HL-60 (cell line): ENCODE results near the gene COL23A1.

Experiments used
- DNase-seq, 2 experiments: peaks; one replicate each; pipeline ENCODE4 v3.0.0-alpha.2; 2010 to 2020; ENCODE audit warnings: low read depth in 1 of 2, low spot score in 1 of 2
- H3K27ac ChIP-seq: fragments of 250-450 bp; sonication (Bioruptor Pico); replicated peaks from 2 replicates; pipeline ENCODE4 v1.5.1; 2020; ENCODE audit warnings: mild to moderate bottlenecking, moderate library complexity
- H3K27me3 ChIP-seq: fragments of 250-450 bp; sonication (Bioruptor Pico); 2 replicates; pipeline ENCODE4 v1.5.1; 2021; ENCODE audit warnings: mild to moderate bottlenecking, moderate library complexity; ENCODE audit not compliant: insufficient read depth, poor library complexity, severe bottlenecking
- H3K4me3 ChIP-seq: replicated peaks from 2 replicates; pipeline ENCODE4 v1.5.1; 2011; ENCODE audit warnings: mild to moderate bottlenecking, control low read depth, low read length; ENCODE audit not compliant: insufficient read depth
- GABPA ChIP-seq: IDR thresholded peaks from 2 replicates; pipeline ENCODE4 v1.6.1; 2012; ENCODE audit warnings: low read depth
- POLR2AphosphoS5 ChIP-seq: IDR thresholded peaks from 2 replicates; pipeline ENCODE4 v1.6.1; 2012; ENCODE audit warnings: low read depth
- REST ChIP-seq: IDR thresholded peaks from 2 replicates; pipeline ENCODE4 v1.6.1; 2012; ENCODE audit warnings: low read depth; ENCODE audit not compliant: insufficient replicate concordance
- SPI1 ChIP-seq: IDR thresholded peaks from 2 replicates; pipeline ENCODE4 v1.6.1; 2012; ENCODE audit warnings: low read depth, mild to moderate bottlenecking, borderline replicate concordance
- TF ChIP-seq, protein P1 (sequence below): IDR thresholded peaks from one replicate; pipeline ENCODE4 v1.5.1; 2011; ENCODE audit warnings: low read length, control low read depth, inconsistent platforms; ENCODE audit not compliant: insufficient read depth

The COL23A1 gene

DNA sequence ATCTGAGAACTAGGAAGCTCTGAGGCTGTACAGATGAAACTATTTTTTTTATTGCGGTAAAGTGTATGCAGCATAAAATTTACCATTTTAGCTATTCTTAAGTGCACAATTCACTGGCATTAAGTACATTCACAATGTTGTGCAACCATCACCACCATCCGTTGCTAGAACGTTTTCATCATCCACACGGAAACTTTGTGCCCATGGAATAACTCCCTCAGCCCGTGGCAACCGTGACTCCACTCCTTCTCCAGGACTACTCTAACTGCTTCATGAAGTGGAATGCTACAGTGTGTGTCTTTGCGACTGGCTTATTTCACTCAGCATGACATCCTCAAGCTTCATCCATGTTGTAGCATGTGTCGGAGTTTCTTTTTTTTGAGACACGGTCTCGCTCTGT, 57.1 kb downstream of the COL23A1 start:
- DNase-seq = peak; percentile 84 to 87
- peak overlapping the region; percentile 91 for H3K27ac ChIP-seq
- no peak overlapping the region for H3K4me3 ChIP-seq
- no peaks in the 10 kb centered on the region for H3K27me3 ChIP-seq
- TF ChIP-seq REST (no peak), POLR2AphosphoS5 (peak; percentile 73; the same call in 1 of the 2 replicates)

GRCh38 chr5:178532666-178533065, 57.5 kb downstream of the COL23A1 start:
- Histone ChIP-seq H3K4me3 (no peak overlapping the region), H3K27me3 (no peaks in the 10 kb centered on the region), H3K27ac (peak overlapping the region; percentile 91)
- peak; percentile 89 to 92 for DNase-seq
- TF ChIP-seq GABPA (no peak), SPI1 (no peak)

GRCh38 chr5:178532236-178532635, 58.0 kb downstream of the COL23A1 start:
- Histone ChIP-seq H3K27ac (peak overlapping the region; percentile 91), H3K4me3 (no peak overlapping the region), H3K27me3 (no peaks in the 10 kb centered on the region)
- TF ChIP-seq GABPA (no peak), POLR2AphosphoS5 (no peak), REST (no peak), SPI1 (no peak)
- TF ChIP-seq, protein P1, sequence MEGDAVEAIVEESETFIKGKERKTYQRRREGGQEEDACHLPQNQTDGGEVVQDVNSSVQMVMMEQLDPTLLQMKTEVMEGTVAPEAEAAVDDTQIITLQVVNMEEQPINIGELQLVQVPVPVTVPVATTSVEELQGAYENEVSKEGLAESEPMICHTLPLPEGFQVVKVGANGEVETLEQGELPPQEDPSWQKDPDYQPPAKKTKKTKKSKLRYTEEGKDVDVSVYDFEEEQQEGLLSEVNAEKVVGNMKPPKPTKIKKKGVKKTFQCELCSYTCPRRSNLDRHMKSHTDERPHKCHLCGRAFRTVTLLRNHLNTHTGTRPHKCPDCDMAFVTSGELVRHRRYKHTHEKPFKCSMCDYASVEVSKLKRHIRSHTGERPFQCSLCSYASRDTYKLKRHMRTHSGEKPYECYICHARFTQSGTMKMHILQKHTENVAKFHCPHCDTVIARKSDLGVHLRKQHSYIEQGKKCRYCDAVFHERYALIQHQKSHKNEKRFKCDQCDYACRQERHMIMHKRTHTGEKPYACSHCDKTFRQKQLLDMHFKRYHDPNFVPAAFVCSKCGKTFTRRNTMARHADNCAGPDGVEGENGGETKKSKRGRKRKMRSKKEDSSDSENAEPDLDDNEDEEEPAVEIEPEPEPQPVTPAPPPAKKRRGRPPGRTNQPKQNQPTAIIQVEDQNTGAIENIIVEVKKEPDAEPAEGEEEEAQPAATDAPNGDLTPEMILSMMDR = no peak
- no peak for DNase-seq

DNA sequence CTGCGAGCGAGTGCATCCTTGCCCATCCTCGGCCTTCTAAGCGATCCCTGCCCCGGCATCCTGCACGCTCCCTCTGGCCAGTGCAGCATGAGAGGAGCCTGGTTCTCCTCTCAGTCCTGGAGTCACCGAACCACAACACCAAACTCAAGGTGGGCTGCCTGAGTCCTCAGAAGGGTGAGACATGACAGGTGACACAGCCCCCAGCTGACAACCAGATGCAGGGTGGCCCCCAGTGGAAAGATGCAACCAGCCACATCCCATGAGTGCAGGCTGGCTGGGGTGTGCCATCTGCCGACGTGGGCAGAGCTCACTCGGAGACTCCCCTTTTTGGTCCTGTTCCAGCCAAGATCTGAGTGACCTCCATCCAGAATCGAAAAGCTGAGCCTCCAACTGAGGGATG, 58.4 kb downstream of the COL23A1 start:
- Histone ChIP-seq H3K27me3 (no peaks in the 10 kb centered on the region), H3K4me3 (no peak overlapping the region), H3K27ac (peak overlapping the region; percentile 91)
- DNase-seq = no peak
- no peak for TF ChIP-seq REST
- no peak for TF ChIP-seq SPI1
- no peak; the same call in 1 of the 2 replicates for TF ChIP-seq POLR2AphosphoS5
- no peak for TF ChIP-seq GABPA
- TF ChIP-seq, protein P1 = no peak
